T-helper 22 cell (primary cell): Measurements from ENCODE around the gene ARX.

Source experiments
- DNase-seq: peaks from one replicate; pipeline ENCODE4 v3.0.0-alpha.2; 2020; ENCODE audit warnings: low read depth

Gene ARX

GRCh38 chrX:25015486-25016360 lies at the start of gene ARX:
Gene ARX (minus strand): TSS chrX:25015965. CDS start chrX:25015737, 228 bp downstream.
- DNase-seq: no peak

GRCh38 chrX:25059273-25059672 lies 43.5 kb upstream of the ARX start:
- DNase-seq: no peak

GRCh38 chrX:25052798-25053534 lies 37.2 kb upstream of the ARX start:
- DNase-seq: no peak

GRCh38 chrX:25049971-25050370 lies 34.2 kb upstream of the ARX start:
- no peak for DNase-seq

- DNase-seq: no peak
Measured at GRCh38 chrX:25049357-25049756, 33.6 kb upstream of the ARX start.

DNA sequence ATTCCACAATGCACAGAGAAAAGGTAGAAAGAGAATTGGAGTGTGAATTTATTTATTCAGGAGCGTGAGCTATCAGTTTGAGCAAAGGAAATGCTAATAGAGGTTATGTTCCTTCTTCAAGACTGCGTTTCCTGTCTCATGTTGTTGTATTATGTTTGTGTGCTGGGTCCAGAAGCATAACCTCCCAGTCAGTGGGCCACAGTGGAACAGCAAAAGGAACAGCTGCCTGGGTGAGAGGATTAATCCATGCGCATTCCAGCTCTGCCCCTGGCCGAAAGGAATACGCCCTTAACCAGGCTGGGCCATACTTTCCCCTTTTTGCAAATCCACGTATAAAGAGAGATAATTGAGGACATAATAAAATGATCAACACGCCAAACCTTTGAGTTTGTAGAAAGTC lies 32.4 kb upstream of the ARX start:
- DNase-seq: no peak

DNA sequence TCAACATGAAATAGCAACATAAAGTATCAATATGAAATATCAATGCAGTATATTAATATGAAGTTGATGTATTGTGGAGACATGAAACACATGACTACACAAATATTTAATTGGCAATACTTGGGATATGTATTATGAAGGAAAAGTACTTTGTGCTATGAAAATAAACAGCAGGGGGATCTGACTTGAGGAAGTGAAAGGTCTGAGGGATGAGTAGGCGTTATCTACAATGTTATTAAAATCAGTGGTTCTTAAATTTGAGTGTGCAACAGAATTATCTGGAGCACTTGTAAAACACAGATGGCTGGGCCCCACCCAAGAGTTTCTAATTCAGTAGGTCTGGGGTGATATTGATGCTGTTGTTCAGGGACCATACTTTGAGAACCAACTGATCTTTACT lies 27.4 kb upstream of the ARX start:
- DNase-seq: no peak

GRCh38 chrX:25039036-25039435 lies 23.3 kb upstream of the ARX start:
- no peak for DNase-seq

GRCh38 chrX:25034889-25035288 lies 19.1 kb upstream of the ARX start:
- DNase-seq: no peak

- DNase-seq: no peak
Measured at GRCh38 chrX:25029288-25029825, 13.6 kb upstream of the ARX start.

GRCh38 chrX:25028726-25029125 lies 13.0 kb upstream of the ARX start:
- no peak for DNase-seq

- DNase-seq: no peak
Measured at GRCh38 chrX:25026576-25026975, 10.8 kb upstream of the ARX start.

- DNase-seq: no peak
Measured at GRCh38 chrX:25025615-25026014, 9.8 kb upstream of the ARX start.

GRCh38 chrX:25023908-25024307 lies 8.1 kb upstream of the ARX start:
- DNase-seq: no peak

GRCh38 chrX:25022499-25023325 lies 6.9 kb upstream of the ARX start:
- DNase-seq: no peak

GRCh38 chrX:25020905-25021449 lies 5.2 kb upstream of the ARX start:
- no peak for DNase-seq

DNA sequence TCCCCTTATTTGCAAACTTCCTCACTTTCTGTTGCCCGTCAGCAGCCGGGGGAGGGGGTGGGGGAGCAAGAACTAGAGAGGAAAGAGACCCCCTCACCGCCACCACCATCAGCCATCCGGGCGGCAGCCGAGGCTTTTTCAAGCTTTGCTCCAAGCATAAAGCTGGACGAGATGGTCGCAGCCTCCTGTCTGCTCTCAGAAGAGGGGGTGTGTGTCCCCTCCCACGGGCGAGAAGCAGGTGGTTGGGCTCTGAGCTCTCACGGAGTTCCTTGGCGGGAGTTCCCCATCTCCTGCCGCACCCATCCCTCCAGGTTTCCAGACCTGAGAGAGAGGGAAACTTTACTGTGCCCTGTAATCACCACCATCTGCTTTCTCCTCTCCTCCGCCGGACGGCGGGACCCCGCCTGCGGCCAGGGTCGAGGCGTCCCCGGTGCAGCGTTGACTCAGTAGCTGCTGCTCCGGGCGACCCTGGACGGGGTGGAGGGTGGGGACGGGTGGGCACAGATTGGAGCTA lies 4.7 kb upstream of the ARX start:
- no peak for DNase-seq

GRCh38 chrX:25019707-25020390 lies 4.1 kb upstream of the ARX start:
- no peak for DNase-seq

- no peak for DNase-seq
Measured at GRCh38 chrX:25018682-25019081, 2.9 kb upstream of the ARX start.

GRCh38 chrX:25017667-25018247 lies 2.0 kb upstream of the ARX start:
- DNase-seq: no peak
